HCT116 (cell line): Measurements from ENCODE around the gene FRMD4A.

ENCODE experiments used
- CTCF ChIP-seq, 3 experiments: fragments of 200-600 bp in 1 of 3; sonication (generic) in 1 of 3; IDR thresholded peaks in 2 of 3; conservative IDR thresholded peaks in 1 of 3; 2 replicates each; pipeline ENCODE4 v1.5.1; 2012 to 2017; ENCODE audit warnings: low read depth in 2 of 3, low read length in 2 of 3, antibody characterized with exemption in 1 of 3, borderline replicate concordance in 1 of 3, control low read depth in 1 of 3, mild to moderate bottlenecking in 1 of 3, mixed read lengths in 1 of 3, mixed run types in 1 of 3, moderate library complexity in 1 of 3; ENCODE audit not compliant: insufficient read depth in 1 of 3
- REST ChIP-seq: IDR thresholded peaks from 2 replicates; pipeline ENCODE4 v1.6.1; 2012; ENCODE audit warnings: low read depth

- no peak for TF ChIP-seq CTCF (IDR thresholded peaks at IDR 0.05 in 2 of 3, conservative IDR thresholded peaks at IDR 0.05 in 1 of 3; ENCODE audit: borderline replicate concordance in 1 of 3, insufficient read depth in 1 of 3, low read depth in 2 of 3, low read length in 2 of 3)
- TF ChIP-seq REST: no peak
Measured at GRCh38 chr10:13973742-13974141, 357.0 kb downstream of the FRMD4A start.
